GM12878 (cell line): Measurements from ENCODE around the gene PLA2G4C. TPM values are rescaled to one million over a fixed set of nuclear protein-coding genes. Genes with fewer than 3 reads are reported as not detected.

ENCODE experiments used
- ATAC-seq: fragments of 200-7000 bp; cut with Tn5 transposase; 3 replicates; pipeline ENCODE4 v1.9.1; 2020; ENCODE audit warnings: mild to moderate bottlenecking, moderate library complexity
- BruUV-seq: library from RNA; stranded (reverse); fragments of 400-500 nt; replicated peaks from 2 replicates; lab custom pipeline; 2021; lab: Mats Ljungman, UMichigan
- CTCF ChIA-PET: fragments of 300-600 bp; sonication (Branson Sonifier 250); formaldehyde crosslinking; extraction: SDS; loops from one replicate; lab custom pipeline; 2021; ENCODE audit warnings: inconsistent platforms; lab: Yijun Ruan, JAX
- POLR2A ChIA-PET: fragments of 350-600 bp; formaldehyde crosslinking; extraction: SDS; loops from one replicate; lab custom pipeline; 2021; ENCODE audit warnings: inconsistent platforms; lab: Charles Lee
- RAD21 ChIA-PET: fragments of 300-600 bp; sonication (Branson Sonifier 250); formaldehyde crosslinking; loops from one replicate; lab custom pipeline; 2023; ENCODE audit warnings: antibody characterized with exemption; ENCODE audit not compliant: unreplicated experiment; lab: Charles Lee
- SMC1A ChIA-PET: fragments of 300-600 bp; sonication (Branson Sonifier 250); formaldehyde crosslinking; loops from one replicate; lab custom pipeline; 2023; ENCODE audit not compliant: unreplicated experiment, uncharacterized antibody; lab: Charles Lee
- DNase-seq: peaks from one replicate; pipeline ENCODE4 v3.0.0-alpha.2; 2011; ENCODE audit warnings: low read depth, low spot score
- FAIRE-seq: peaks from 3 replicates; lab custom pipeline; 2011; peaks lifted over from hg19 to GRCh38; lab: Jason Lieb, UNC
- H2AFZ ChIP-seq: 2 replicates; pipeline ENCODE4 v1.6.0; 2011; ENCODE audit warnings: low read depth, low read length, control low read depth; ENCODE audit not compliant: control insufficient read depth
- H3K27ac ChIP-seq: 2 replicates; pipeline ENCODE4 v1.5.1; 2011; ENCODE audit warnings: control low read depth; ENCODE audit not compliant: control insufficient read depth, insufficient read depth
- H3K27me3 ChIP-seq, 2 experiments: replicated peaks in 1 of 2; 2 replicates each; pipeline versions ENCODE4 v1.6.0 to v1.6.1; 2011; ENCODE audit warnings: low read length in 1 of 2; ENCODE audit not compliant: control insufficient read depth in 2 of 2, insufficient read depth in 2 of 2
- H3K36me3 ChIP-seq, 2 experiments: 2 replicates each; pipeline ENCODE4 v1.5.1; 2011; ENCODE audit warnings: low read length in 1 of 2; ENCODE audit not compliant: control insufficient read depth in 2 of 2, insufficient read depth in 2 of 2
- H3K4me1 ChIP-seq: 2 replicates; pipeline ENCODE4 v1.6.1; 2011; ENCODE audit warnings: mild to moderate bottlenecking, low read length, moderate library complexity, mixed read lengths; ENCODE audit not compliant: control insufficient read depth, insufficient read depth
- H3K4me2 ChIP-seq: 2 replicates; pipeline ENCODE4 v1.6.0; 2011; ENCODE audit warnings: control low read depth; ENCODE audit not compliant: control insufficient read depth, insufficient read depth
- H3K4me3 ChIP-seq: fragments of 200-600 bp; sonication (generic); 2 replicates; pipeline ENCODE4 v1.5.1; 2016
- H3K79me2 ChIP-seq: 2 replicates; pipeline ENCODE4 v1.6.0; 2011; ENCODE audit warnings: low read length; ENCODE audit not compliant: control insufficient read depth, insufficient read depth
- H3K9ac ChIP-seq: 2 replicates; pipeline ENCODE4 v1.8.0; 2011; ENCODE audit warnings: low read length, control low read depth, mixed read lengths; ENCODE audit not compliant: control insufficient read depth, insufficient read depth
- H3K9me3 ChIP-seq: replicated peaks from 3 replicates; pipeline ENCODE4 v1.5.1; 2011; ENCODE audit warnings: mild to moderate bottlenecking, low read length; ENCODE audit not compliant: control insufficient read depth, insufficient read depth
- H4K20me1 ChIP-seq: 2 replicates; pipeline ENCODE4 v1.6.0; 2011; ENCODE audit not compliant: control insufficient read depth, insufficient read depth
- ASH2L ChIP-seq: fragments of 300-600, 200-600 bp; sonication (generic); IDR thresholded peaks from 2 replicates; pipeline ENCODE4 v1.6.1; 2017; ENCODE audit warnings: low read depth, mild to moderate bottlenecking, borderline replicate concordance
- BRCA1 ChIP-seq: IDR thresholded peaks from 2 replicates; pipeline ENCODE4 v1.6.1; 2011; ENCODE audit warnings: low read depth, low read length, improper control_type of control experiment
- CBX5 ChIP-seq: sonication (generic); IDR thresholded peaks from 2 replicates; pipeline ENCODE4 v1.6.1; 2016; ENCODE audit warnings: low read depth, moderate library complexity, mild to moderate bottlenecking, inconsistent platforms
- CREB1 ChIP-seq: IDR thresholded peaks from 2 replicates; pipeline ENCODE4 v1.6.1; 2012; ENCODE audit warnings: low read depth, mild to moderate bottlenecking, inconsistent platforms
- CREM ChIP-seq: IDR thresholded peaks from 2 replicates; pipeline ENCODE4 v1.6.1; 2014; ENCODE audit warnings: antibody characterized with exemption, low read depth
- GABPA ChIP-seq: IDR thresholded peaks from 2 replicates; pipeline ENCODE4 v1.6.1; 2014; ENCODE audit warnings: antibody characterized with exemption, low read depth, mild to moderate bottlenecking, inconsistent platforms
- HDAC6 ChIP-seq: fragments of 200-600 bp; sonication (generic); IDR thresholded peaks from one replicate; pipeline ENCODE4 v1.8.0; 2017; ENCODE audit warnings: antibody characterized with exemption; ENCODE audit not compliant: unreplicated experiment
- IKZF2 ChIP-seq, 2 experiments: fragments of 450-650 bp; IDR thresholded peaks; 2 replicates each; pipeline ENCODE4 v1.6.1; 2017; ENCODE audit warnings: mild to moderate bottlenecking in 2 of 2, moderate library complexity in 2 of 2
- MEF2A ChIP-seq: IDR thresholded peaks from 2 replicates; pipeline ENCODE4 v1.6.1; 2011; ENCODE audit warnings: low read depth, mild to moderate bottlenecking, low read length, moderate library complexity; ENCODE audit not compliant: insufficient read depth
- NR2F1 ChIP-seq: fragments of 450-650 bp; conservative IDR thresholded peaks from 2 replicates; pipeline ENCODE4 v1.6.1; 2017; ENCODE audit warnings: mild to moderate bottlenecking
- PAX5 ChIP-seq: IDR thresholded peaks from 2 replicates; pipeline ENCODE4 v1.6.1; 2011; ENCODE audit warnings: low read depth, low read length, borderline replicate concordance
- ZNF592 ChIP-seq: fragments of 450-650 bp; IDR thresholded peaks from 2 replicates; pipeline ENCODE4 v1.6.1; 2017; ENCODE audit warnings: mild to moderate bottlenecking, moderate library complexity
- whole genome bisulfite sequencing: methylation state at CpG from one replicate; pipeline ENCODE4 v1.1.6; 2016; ENCODE audit warnings: low lambda C conversion rate; ENCODE audit not compliant: insufficient replicate concordance, insufficient coverage; ENCODE audit errors: missing lambda C conversion rate; 5-methylcytosine and 5-hydroxymethylcytosine counted together
- in situ Hi-C: fragments of 300-500 bp; cut with MboI; formaldehyde crosslinking; loops from 9 replicates; pipeline ENCODE4 v1.14.3; 2018; ENCODE audit warnings: mixed read lengths
- intact Hi-C: fragments of 100-400 bp; cut with micrococcal nuclease; formaldehyde crosslinking; loops from one replicate; pipeline ENCODE4 v1.14.2; 2022; ENCODE audit not compliant: unreplicated experiment
- polyA plus RNA-seq, 11 experiments: library from polyadenylated mRNA; depleted of rRNA in 4 of 11; unstranded in 6 of 11; stranded (reverse) in 5 of 11; fragments of >200 nt; fragmentation: Nextera tagmentation in 4 of 11; fragmentation: Illumina TruSeq in 1 of 11; extraction: Ambion mirVana in 4 of 11; extraction: Trizol in 1 of 11; gene quantifications; 1 replicate in 1 of 11; 2 replicates in 10 of 11; pipeline versions ENCODE4 v1.2.1 to v1.2.3, GENCODE V29; 2011 to 2016; ENCODE audit warnings: inconsistent platforms in 2 of 11, missing spikeins in 2 of 11, low read depth in 1 of 11
- total RNA-seq, 4 experiments: library from RNA; depleted of rRNA in 3 of 4; stranded (reverse); fragments of >200 nt in 3 of 4; fragmentation: Illumina TruSeq in 1 of 4; extraction: Trizol in 1 of 4; gene quantifications; 2 replicates each; pipeline versions ENCODE4 v1.2.1 to v1.2.3, GENCODE V29; 2013 to 2021

PLA2G4C gene
- total and polyA plus RNA-seq, 10 of the 15 experiments (the other 5 are each of a cell fraction or from before 2014, with no cell fraction given): 0.53 to 3.6 (median 1.1) TPM

GRCh38 chr19:48127561-48127960, 16.9 kb upstream of the PLA2G4C start:
- in situ Hi-C loops (no loop called here), intact Hi-C loops (no loop called here)
- CTCF ChIA-PET: no interaction called here
- no TSS peak for BruUV-seq
- SMC1A ChIA-PET: no interaction called here
- H3K9ac ChIP-seq: no peak overlapping the region
- H4K20me1 ChIP-seq: no peaks in the 10 kb centered on the region
- RAD21 ChIA-PET: no interaction called here
- no peak overlapping the region for H2AFZ ChIP-seq
- H3K36me3 ChIP-seq: peaks cover 7 to 18% of the 10 kb centered on the region in 2 experiments; a peak in 3 of 4 replicates
- no peak for FAIRE-seq
- H3K79me2 ChIP-seq: no peaks in the 10 kb centered on the region
- no peak for ATAC-seq
- H3K27me3 ChIP-seq: no peaks in the 10 kb centered on the region
- no peak for DNase-seq
- H3K4me2 ChIP-seq: no peak overlapping the region
- H3K4me3 ChIP-seq: no peak overlapping the region
- 85% methylated on average over 6 of the region's 6 CpGs for WGBS
- peaks cover 5% of the 10 kb centered on the region for H3K4me1 ChIP-seq
- no peak for TF ChIP-seq IKZF2 (IDR thresholded peaks at IDR 0.05)
- no peak for TF ChIP-seq ASH2L
- no peak overlapping the region for H3K27ac ChIP-seq
- no peaks in the 10 kb centered on the region for H3K9me3 ChIP-seq
- POLR2A ChIA-PET: no interaction called here

- Histone ChIP-seq H3K36me3 (peaks cover 7 to 13% of the 10 kb centered on the region in 2 experiments; a peak in 3 of 4 replicates), H4K20me1 (no peaks in the 10 kb centered on the region), H2AFZ (no peak overlapping the region), H3K4me3 (no peak overlapping the region), H3K27me3 (no peaks in the 10 kb centered on the region), H3K9me3 (no peaks in the 10 kb centered on the region), H3K4me1 (peaks cover 13% of the 10 kb centered on the region), H3K9ac (no peak overlapping the region), H3K4me2 (no peak overlapping the region), H3K27ac (no peak overlapping the region), H3K79me2 (no peaks in the 10 kb centered on the region)
- ChIA-PET SMC1A (no interaction called here), RAD21 (no interaction called here), POLR2A (interaction anchor here (1.2 to 1.7 kb wide), 2 partner anchors 14 to 19 kb away, joined by 3 to 5 read pairs; partner anchors contain the start of gene PLA2G4C), CTCF (interaction anchor here (0.6 to 10.0 kb wide), 6 partner anchors 15 to 142 kb away, joined by 3 to 85 read pairs (median 4); partner anchors contain the start of gene PLA2G4C)
- 88% methylated on average over 12 of the region's 12 CpGs for WGBS
- in situ Hi-C loops (no loop called here), intact Hi-C loops (no loop called here)
- FAIRE-seq (no peak), ATAC-seq (no peak), DNase-seq (no peak)
- no TSS peak for BruUV-seq
- no peak for TF ChIP-seq CREB1
- no peak for TF ChIP-seq HDAC6
- TF ChIP-seq GABPA: no peak
- TF ChIP-seq PAX5: no peak
- TF ChIP-seq MEF2A: no peak
- no peak for TF ChIP-seq BRCA1
- no peak for TF ChIP-seq CBX5
- TF ChIP-seq CREM: no peak
- no peak for TF ChIP-seq NR2F1
- TF ChIP-seq ZNF592: no peak
Measured at GRCh38 chr19:48123907-48124651, 13.5 kb upstream of the PLA2G4C start.
